ENCODE data around the gene ATP1A2.
"Not testable (repeated sequence)": the region's sequence is repeated elsewhere in the genome, so short reads cannot be mapped to it uniquely, and the experiment has no call there.

Gene ATP1A2

DNA sequence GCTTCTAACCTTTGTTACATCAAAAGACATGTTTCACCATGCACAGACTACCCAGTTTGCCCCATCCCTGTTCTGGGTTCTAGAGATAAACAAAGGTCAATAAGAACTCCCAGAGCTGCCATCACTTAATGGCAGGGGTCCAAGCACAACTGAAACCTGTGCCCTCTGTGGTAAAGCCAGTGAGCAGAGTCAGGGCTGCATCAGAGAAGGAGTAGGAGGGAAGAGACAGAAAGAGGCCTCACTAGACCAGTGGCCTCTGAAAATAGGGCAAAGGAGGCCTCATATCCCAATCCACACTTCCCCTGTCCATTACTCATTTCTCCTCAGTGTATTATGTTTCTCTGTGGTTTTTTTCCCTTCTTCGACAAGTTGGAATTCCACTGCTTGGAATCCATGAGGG lies 10.2 kb downstream of the ATP1A2 start:
- H3K18ac ChIP-seq (ENCODE audit: low read length), result no peak overlapping the region
- no peaks in the 10 kb centered on the region for H3K9me3 ChIP-seq (ENCODE audit: insufficient read depth, low read depth, low read length)
- no peaks in the 10 kb centered on the region for H3K79me2 ChIP-seq (ENCODE audit: control insufficient read depth, insufficient read depth, low read length, poor library complexity)
- no peak overlapping the region for H2AK5ac ChIP-seq (ENCODE audit: low read length)
- H4K12ac ChIP-seq (ENCODE audit: low read depth, low read length), result no peak overlapping the region
- no peak overlapping the region for H3K23ac ChIP-seq (ENCODE audit: low read length)
- no peaks in the 10 kb centered on the region for H3K36me3 ChIP-seq (ENCODE audit: control insufficient read depth in 1 of 2, insufficient read depth in 2 of 2, low read length in 2 of 2)
- H2AFZ ChIP-seq (ENCODE audit: insufficient read depth, low read length, poor library complexity), result no peak overlapping the region
- H3K27ac ChIP-seq (ENCODE audit: low read depth, low read length), result no peak overlapping the region
- H2BK5ac ChIP-seq (ENCODE audit: low read depth, low read length, poor library complexity), result no peak overlapping the region
- no peak overlapping the region for H3K9ac ChIP-seq (ENCODE audit: low read length)
- no peaks in the 10 kb centered on the region for H3K27me3 ChIP-seq (ENCODE audit: insufficient read depth, low read length)
- H2BK12ac ChIP-seq (ENCODE audit: low read length), result no peak overlapping the region
- no peak overlapping the region for H2BK120ac ChIP-seq (ENCODE audit: insufficient read depth, low read length, poor library complexity)
- no peak overlapping the region for H4K91ac ChIP-seq (ENCODE audit: low read depth, low read length)
- peaks cover 5 to 10% of the 10 kb centered on the region in 2 experiments for H3K4me1 ChIP-seq (ENCODE audit: control insufficient read depth in 1 of 2, insufficient read depth in 2 of 2, low read length in 2 of 2)
- H3K79me1 ChIP-seq (ENCODE audit: low read length), result no peaks in the 10 kb centered on the region
- H3K4me2 ChIP-seq (ENCODE audit: low read length), result no peak overlapping the region
- H3K4ac ChIP-seq (ENCODE audit: low read depth, low read length), result no peak overlapping the region
- no peak overlapping the region for H4K8ac ChIP-seq (ENCODE audit: low read depth, low read length)
- H3K4me3 ChIP-seq (ENCODE audit: low read depth, low read length), result no peak overlapping the region
- no peak overlapping the region for H3K14ac ChIP-seq (ENCODE audit: low read length)
- WGBS (ENCODE audit: extremely low coverage, insufficient coverage, insufficient read length), result no CpG with 5 or more reads among the region's 1 CpG
- no peak for DNase-seq

DNA sequence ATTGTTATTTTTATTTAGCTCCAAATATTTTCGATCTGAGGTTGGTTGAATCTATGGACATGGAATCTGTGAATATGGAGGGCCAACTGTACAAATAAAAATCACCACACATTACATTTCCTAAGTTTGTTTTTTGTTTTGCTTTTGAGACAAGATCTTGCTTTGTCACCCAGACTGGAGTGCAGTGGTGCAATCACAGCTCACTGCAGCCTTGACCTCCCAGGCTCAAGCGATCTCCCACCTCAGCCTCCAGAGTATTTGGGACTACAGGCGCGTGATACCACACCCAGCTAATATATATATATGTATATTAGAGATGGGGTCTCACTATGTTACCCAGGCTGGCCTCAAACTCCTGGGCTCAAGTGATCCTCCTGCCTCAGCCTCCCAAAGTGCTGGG lies 10.8 kb downstream of the ATP1A2 start:
- H3K36me3 ChIP-seq (ENCODE audit: control insufficient read depth in 1 of 2, insufficient read depth in 2 of 2, low read length in 2 of 2); H3K9me3 ChIP-seq (ENCODE audit: insufficient read depth, low read depth, low read length); H2BK120ac ChIP-seq (ENCODE audit: insufficient read depth, low read length, poor library complexity); H3K27ac ChIP-seq (ENCODE audit: low read depth, low read length); H3K4me3 ChIP-seq (ENCODE audit: low read depth, low read length); H3K23ac ChIP-seq (ENCODE audit: low read length); H3K4me2 ChIP-seq (ENCODE audit: low read length); H3K18ac ChIP-seq (ENCODE audit: low read length); H2BK5ac ChIP-seq (ENCODE audit: low read depth, low read length, poor library complexity); H3K14ac ChIP-seq (ENCODE audit: low read length); H2BK12ac ChIP-seq (ENCODE audit: low read length); H3K9ac ChIP-seq (ENCODE audit: low read length); H3K27me3 ChIP-seq (ENCODE audit: insufficient read depth, low read length); H4K8ac ChIP-seq (ENCODE audit: low read depth, low read length); H4K12ac ChIP-seq (ENCODE audit: low read depth, low read length); H3K79me2 ChIP-seq (ENCODE audit: control insufficient read depth, insufficient read depth, low read length, poor library complexity); H3K4ac ChIP-seq (ENCODE audit: low read depth, low read length); H2AFZ ChIP-seq (ENCODE audit: insufficient read depth, low read length, poor library complexity); H4K91ac ChIP-seq (ENCODE audit: low read depth, low read length); H3K79me1 ChIP-seq (ENCODE audit: low read length); H2AK5ac ChIP-seq (ENCODE audit: low read length): not testable (repeated sequence)
- peaks cover 5 to 10% of the 10 kb centered on the region in 2 experiments for H3K4me1 ChIP-seq (ENCODE audit: control insufficient read depth in 1 of 2, insufficient read depth in 2 of 2, low read length in 2 of 2)
- WGBS (ENCODE audit: extremely low coverage, insufficient coverage, insufficient read length), result no CpG with 5 or more reads among the region's 4 CpGs
- DNase-seq, result peak in 1 of 2 donors; percentile 37

- Histone ChIP-seq H2BK5ac (ENCODE audit: low read depth, low read length, poor library complexity) (no peak overlapping the region), H2BK120ac (ENCODE audit: insufficient read depth, low read length, poor library complexity) (no peak overlapping the region), H3K4me2 (ENCODE audit: low read length) (no peak overlapping the region), H3K4me3 (ENCODE audit: low read depth, low read length) (no peak overlapping the region), H3K27ac (ENCODE audit: low read depth, low read length) (no peak overlapping the region), H3K18ac (ENCODE audit: low read length) (no peak overlapping the region), H4K12ac (ENCODE audit: low read depth, low read length) (no peak overlapping the region), H3K79me1 (ENCODE audit: low read length) (no peaks in the 10 kb centered on the region), H2BK12ac (ENCODE audit: low read length) (no peak overlapping the region), H4K91ac (ENCODE audit: low read depth, low read length) (no peak overlapping the region), H3K27me3 (ENCODE audit: insufficient read depth, low read length) (no peaks in the 10 kb centered on the region), H3K4me1 (ENCODE audit: control insufficient read depth in 1 of 2, insufficient read depth in 2 of 2, low read length in 2 of 2) (peaks cover 5 to 10% of the 10 kb centered on the region in 2 experiments), H3K79me2 (ENCODE audit: control insufficient read depth, insufficient read depth, low read length, poor library complexity) (no peaks in the 10 kb centered on the region), H3K36me3 (ENCODE audit: control insufficient read depth in 1 of 2, insufficient read depth in 2 of 2, low read length in 2 of 2) (no peaks in the 10 kb centered on the region), H4K8ac (ENCODE audit: low read depth, low read length) (no peak overlapping the region), H2AK5ac (ENCODE audit: low read length) (no peak overlapping the region), H3K9ac (ENCODE audit: low read length) (peak overlapping the region; percentile 43), H3K4ac (ENCODE audit: low read depth, low read length) (no peak overlapping the region), H2AFZ (ENCODE audit: insufficient read depth, low read length, poor library complexity) (no peak overlapping the region), H3K23ac (ENCODE audit: low read length) (no peak overlapping the region), H3K9me3 (ENCODE audit: insufficient read depth, low read depth, low read length) (no peaks in the 10 kb centered on the region), H3K14ac (ENCODE audit: low read length) (no peak overlapping the region)
- no peak for DNase-seq
- WGBS (ENCODE audit: extremely low coverage, insufficient coverage, insufficient read length), result no CpG with 5 or more reads among the region's 9 CpGs
Observed at GRCh38 chr1:160127381-160127780, 11.8 kb downstream of the ATP1A2 start.

DNA sequence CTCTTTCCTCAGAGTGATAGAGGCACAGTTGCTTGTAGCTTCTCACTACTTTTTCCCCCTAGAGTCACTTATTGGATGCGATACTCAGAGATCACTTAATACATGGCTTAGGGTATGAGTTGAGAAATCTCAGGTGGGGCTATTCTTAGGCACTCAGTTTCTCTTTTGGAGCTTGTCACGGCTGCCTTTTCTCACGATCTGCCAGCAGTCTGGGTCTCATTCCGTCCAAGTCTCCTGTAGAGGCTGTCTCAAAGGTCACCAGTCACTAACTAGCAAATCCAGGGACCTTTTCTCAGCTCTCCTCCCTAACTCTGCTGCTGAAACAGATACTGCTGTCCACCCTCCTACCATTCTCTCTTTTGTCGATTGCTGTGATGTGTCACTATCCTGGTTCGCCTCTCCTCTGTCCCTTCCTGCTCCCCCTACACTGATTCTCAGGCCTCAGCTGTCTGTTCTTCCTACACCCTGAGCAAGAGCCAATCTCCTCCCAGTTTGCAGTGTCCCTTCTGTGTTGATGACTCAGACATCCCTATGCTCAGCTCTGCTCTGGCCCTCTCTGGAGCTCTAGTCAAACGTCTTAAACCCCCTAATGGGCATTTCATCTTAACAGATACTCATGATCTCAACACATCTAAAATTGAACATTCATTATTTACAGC lies 12.4 kb downstream of the ATP1A2 start:
- Histone ChIP-seq H2BK5ac (ENCODE audit: low read depth, low read length, poor library complexity) (no peak overlapping the region), H2BK120ac (ENCODE audit: insufficient read depth, low read length, poor library complexity) (no peak overlapping the region), H3K27ac (ENCODE audit: low read depth, low read length) (no peak overlapping the region), H3K14ac (ENCODE audit: low read length) (no peak overlapping the region), H3K23ac (ENCODE audit: low read length) (no peak overlapping the region), H4K91ac (ENCODE audit: low read depth, low read length) (no peak overlapping the region), H2BK12ac (ENCODE audit: low read length) (no peak overlapping the region), H3K4me1 (ENCODE audit: control insufficient read depth in 1 of 2, insufficient read depth in 2 of 2, low read length in 2 of 2) (peaks cover 5 to 10% of the 10 kb centered on the region in 2 experiments), H3K27me3 (ENCODE audit: insufficient read depth, low read length) (no peaks in the 10 kb centered on the region), H3K18ac (ENCODE audit: low read length) (no peak overlapping the region), H4K12ac (ENCODE audit: low read depth, low read length) (no peak overlapping the region), H3K36me3 (ENCODE audit: control insufficient read depth in 1 of 2, insufficient read depth in 2 of 2, low read length in 2 of 2) (no peaks in the 10 kb centered on the region), H3K9me3 (ENCODE audit: insufficient read depth, low read depth, low read length) (no peaks in the 10 kb centered on the region), H3K9ac (ENCODE audit: low read length) (no peak overlapping the region), H2AFZ (ENCODE audit: insufficient read depth, low read length, poor library complexity) (no peak overlapping the region), H3K4me2 (ENCODE audit: low read length) (no peak overlapping the region), H3K4me3 (ENCODE audit: low read depth, low read length) (no peak overlapping the region), H4K8ac (ENCODE audit: low read depth, low read length) (no peak overlapping the region), H3K4ac (ENCODE audit: low read depth, low read length) (no peak overlapping the region), H2AK5ac (ENCODE audit: low read length) (no peak overlapping the region), H3K79me2 (ENCODE audit: control insufficient read depth, insufficient read depth, low read length, poor library complexity) (no peaks in the 10 kb centered on the region), H3K79me1 (ENCODE audit: low read length) (no peaks in the 10 kb centered on the region)
- WGBS (ENCODE audit: extremely low coverage, insufficient coverage, insufficient read length), result no CpG with 5 or more reads among the region's 7 CpGs
- DNase-seq, result peak in 1 of 2 donors; percentile 43

All from trophoblast cell (in vitro differentiated cells and primary cell).